Hepatic stellate cell (primary cell): ENCODE measurements around the gene AP2S1.
A peak's percentile ranks its signal among the peaks of the same experiment; 100 is the strongest.
"Not testable (repeated sequence)": the region's sequence is repeated elsewhere in the genome, so short reads cannot be mapped to it uniquely, and the experiment has no call there.

Experiments used
- DNase-seq: peaks from one replicate; pipeline ENCODE4 v3.0.0; 2011; ENCODE audit warnings: low spot score

AP2S1 gene

DNA sequence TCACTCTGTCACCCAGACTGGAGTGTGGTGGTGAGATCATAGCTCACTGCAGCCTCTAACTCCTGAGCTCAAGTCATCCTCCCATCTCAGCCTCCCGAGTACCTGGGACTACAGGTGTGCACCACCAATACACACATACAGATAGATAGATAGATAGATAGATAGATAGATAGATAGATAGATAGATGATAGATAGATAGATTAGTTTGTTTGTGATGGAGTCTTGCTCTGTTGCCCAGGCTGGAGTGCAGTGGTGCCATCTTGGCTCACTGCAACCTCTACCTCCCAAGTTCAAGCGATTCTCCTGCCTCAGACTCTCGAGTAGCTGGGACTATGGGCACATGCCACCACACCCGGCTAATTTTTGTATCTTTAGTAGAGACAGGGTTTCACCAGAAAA is 46.2 kb downstream of the AP2S1 start:
- DNase-seq, result not testable (repeated sequence)

DNA sequence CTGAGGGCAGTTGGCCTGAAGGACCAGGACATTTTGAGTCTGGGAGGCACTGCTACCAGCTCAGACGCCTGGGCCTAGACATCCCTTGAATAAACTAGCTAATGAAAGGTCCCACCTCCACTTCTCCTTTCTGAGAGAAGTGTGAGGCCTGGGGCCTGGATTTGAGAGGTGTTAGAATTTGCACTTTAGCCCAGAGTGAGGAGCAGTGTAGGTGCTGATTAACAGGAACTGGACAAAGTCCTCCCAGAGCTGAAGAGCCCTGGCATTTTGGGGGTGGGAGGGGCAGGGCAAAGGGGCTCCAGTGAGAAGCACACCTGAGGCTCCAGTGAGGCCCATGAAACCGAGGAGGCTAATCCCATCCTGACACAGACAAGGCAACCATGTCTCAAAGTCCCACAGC is 47.1 kb downstream of the AP2S1 start:
- DNase-seq, result no peak

DNA sequence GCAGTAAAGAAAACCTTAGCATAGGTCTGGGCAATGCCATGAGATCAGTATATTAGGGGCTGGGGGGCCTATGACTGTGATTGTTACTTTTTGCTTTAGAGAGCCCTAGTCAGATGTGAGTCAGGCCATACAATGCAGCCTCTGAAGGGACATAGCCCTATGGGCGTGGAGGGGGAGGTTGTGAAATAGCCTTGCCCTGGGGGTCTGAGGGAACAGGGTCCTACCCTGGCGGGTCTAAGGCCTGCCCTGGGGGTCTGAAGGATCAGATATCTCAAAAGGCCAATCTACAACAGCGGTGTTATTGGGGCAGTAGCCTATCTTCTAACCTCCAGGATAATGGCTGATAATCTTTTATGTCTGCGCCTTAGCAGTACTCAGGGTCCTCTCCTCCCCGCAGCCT is 48.5 kb downstream of the AP2S1 start:
- no peak for DNase-seq

DNA sequence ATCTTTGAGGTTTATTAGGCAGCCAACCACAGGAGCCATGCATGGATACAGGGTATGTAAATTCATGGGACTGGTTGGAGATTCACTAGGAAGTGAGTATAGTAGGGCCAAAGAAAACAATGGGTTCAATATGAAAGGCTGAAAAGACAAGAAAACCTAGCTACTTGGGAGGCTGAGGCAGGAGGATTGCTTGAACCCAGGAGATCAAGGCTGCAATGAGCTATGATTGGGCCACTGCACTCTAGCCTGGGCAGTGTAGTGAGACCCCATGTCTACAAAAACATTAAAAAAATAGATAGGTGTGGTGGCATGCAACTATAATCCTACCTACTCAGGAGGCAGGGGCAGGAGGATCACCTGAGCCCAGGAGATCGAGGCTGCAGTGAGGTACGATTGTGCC is 51.9 kb downstream of the AP2S1 start:
- no peak for DNase-seq

DNA sequence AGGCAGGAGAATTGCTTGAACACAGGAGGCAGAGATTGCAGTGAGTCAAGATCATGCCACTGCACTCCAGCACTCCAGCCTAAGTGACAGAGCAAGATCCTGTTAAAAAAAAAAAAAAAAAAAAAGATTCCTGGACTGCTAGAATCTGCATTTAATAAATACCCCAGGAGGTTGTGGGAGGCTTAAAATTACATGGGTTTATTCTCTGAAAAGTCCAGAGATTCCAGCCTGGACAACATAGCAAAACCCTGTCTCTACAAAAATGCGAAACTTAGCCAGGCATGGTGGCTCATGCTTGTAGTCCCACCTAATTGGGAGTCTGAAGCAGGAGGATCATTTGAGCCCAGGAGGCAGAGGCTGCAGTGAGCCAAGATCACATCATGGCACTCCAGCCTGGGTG is 52.8 kb downstream of the AP2S1 start:
- no peak for DNase-seq

DNA sequence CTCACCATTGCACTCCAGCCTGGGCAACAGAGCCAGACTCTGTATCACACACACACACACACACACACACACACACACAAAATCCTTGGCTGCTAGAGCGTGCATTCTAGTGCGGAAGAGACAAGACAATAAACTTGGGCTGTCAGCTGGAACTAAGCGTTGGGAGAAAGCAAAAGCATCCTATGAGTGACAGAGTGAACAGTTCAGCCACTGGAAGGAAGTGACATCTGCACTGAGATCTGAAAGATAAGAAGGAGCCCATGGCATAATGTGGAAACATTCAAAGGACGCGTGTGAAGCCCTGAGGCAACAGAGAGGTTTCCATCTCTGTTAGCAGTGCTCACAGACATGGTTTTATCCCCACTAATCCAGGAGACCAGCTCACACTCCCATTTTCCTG is 58.7 kb downstream of the AP2S1 start:
- DNase-seq, result no peak

DNA sequence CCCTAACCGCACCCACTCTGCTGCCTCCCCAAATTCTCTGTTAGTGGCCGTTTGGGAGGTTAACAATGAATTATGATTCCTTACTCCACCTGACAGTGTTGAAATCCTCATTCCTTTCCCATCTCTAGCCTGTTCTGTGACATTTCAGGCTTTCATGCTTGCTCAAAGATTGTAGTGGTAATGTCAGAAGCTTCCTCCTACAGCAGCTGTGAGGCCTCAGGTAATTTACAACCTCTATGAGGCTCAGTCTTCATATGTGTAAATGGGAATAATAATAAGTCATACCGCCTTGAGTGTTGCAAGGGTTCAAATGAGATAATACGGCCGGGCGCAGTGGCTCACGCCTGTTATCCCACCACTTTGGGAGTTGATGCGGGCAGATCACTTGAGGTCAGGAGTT is 61.3 kb downstream of the AP2S1 start:
- DNase-seq, result no peak

DNA sequence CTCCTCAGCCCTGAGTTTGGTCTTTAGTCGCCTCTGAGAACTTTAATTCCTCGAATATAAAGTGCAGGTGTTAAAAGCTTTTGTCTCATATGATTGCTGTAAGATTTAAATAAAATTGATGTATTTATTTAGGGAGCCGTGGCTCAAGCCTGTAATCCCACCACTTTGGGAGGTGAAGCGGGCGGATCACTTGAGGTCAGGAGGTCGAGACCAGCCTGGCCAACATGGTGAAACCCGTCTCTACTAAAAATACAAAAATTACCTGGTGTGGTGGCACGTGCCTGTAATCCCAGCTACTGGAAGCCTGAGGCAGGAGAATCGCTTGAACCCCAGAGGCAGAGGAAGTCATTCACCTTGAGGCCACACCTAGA is 61.7 kb downstream of the AP2S1 start:
- no peak for DNase-seq

DNA sequence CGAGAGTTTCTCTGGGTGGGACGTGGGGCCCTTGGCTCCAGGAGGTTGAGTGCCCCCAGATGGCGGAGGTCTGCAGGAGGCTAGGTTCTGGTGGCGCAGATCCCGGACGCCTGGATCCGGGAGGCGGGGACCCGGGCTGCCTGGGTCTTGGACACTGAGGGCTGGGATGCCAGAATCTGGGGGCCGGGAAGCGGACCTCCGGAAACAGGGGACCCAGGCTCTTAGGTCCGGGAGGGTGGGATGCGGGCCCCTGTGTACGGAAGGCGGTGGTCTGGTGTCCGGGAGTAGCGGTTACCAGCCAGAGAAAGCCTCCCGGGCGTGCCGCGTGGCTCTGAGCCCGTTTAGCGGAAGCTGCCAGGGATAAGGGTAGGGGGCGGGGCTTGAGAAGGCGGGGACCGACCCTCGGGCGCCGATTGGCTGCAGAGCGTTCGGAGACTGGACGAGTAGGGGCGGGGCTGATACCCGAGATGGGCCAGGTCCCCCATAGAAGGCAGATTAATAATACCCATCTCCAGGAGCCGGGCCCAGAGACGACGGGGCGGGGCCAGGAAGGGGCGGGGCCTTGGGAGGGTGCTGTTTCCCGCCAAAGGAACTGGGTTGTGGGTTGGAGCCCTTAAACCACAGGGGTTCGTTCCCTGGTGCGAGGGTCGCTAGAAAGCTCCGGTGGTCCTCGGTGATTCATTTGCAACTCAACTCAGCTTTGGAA is 62.2 kb downstream of the AP2S1 start, which contains the start of gene SLC1A5:
Gene SLC1A5, minus strand, starts transcription at position 333 of the 706 bp plus-strand sequence. CDS start 629 bp downstream, outside the sequence.
- DNase-seq, result peak; percentile 98
